Measurements from ENCODE around the gene BUB1B.
"Not testable (repeated sequence)": the region's sequence is repeated elsewhere in the genome, so short reads cannot be mapped to it uniquely, and the experiment has no call there.

The BUB1B gene

DNA sequence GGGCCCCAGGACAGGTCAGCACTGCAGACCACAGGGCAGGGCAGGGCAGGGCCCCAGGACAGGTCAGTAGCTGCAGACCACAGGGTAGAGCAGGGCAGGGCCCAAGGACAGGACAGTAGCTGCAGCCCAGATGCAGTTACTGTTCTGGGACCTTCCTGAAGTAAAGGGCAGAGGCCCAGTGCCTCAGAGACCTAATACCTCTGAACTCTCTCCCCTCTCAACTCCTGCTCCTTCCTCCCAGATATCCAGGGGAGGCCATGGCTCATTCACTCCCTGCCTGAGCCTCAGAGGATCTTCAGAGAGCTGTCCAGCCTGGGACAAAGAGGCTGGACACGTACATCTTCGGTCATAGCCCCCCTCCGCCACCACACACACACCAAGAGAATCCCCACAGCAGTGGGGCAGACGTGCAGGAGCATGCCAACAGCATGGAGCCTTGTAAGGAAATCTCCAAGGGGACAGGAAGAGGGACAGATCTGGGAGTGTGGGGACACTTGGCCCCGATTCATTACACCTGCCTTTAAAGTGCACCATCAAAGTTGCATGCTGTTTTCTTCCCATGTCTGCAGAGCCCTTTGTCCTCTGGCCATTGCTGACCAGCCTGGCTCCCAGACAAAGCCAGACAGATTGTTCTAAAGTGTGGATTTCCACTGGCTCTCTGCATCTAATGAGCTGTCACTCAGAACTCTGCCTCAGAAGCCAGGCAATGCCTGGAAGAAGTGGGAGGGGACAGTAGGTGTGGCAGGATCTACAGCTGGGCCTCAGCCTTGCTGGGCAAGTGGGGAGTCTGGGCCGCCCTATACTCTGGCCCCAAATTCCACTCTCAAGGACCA, 24.2 kb upstream of the BUB1B start:
- DNase-seq, result no peak

DNA sequence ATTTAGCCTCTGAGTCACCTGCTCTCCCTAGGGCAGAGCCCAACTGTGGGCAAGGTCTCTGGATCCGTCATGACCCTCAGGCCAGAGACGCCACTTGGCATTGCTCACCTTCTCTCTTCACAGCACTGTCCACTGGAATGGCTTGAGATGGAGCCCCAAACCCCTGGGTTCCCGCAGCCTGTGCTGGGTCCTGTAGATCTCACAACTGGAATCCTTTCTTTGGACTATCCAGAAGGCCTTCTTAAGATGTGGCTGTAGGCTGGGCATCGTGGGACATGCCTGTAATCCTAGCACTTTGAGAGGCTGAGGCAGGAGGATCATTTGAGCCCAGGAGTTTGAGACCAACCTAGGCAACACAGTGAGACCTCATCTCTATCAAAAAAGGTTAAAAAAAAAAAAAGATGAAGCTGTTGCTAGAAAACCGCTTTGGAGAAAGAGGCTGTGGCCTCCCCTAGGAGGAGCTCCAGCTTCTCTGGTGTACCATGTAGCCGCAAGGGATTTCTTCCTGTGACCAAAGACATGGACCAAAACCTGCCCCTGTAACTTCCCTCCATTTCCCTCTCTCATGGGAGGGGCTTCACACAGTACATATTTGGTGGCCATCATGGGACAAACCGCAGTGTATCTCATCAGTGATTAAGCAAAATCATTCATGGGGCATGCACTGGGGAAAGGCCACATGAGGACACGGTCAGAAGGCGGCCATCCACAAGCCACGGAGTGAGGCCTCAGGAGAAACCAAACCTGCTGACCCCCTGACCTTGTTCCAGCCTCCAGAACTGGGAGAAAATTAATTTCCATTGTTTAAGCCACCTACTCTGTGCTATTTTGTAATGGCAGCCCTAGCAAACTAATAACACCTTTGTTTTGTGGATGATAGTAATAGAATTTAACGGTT, 23.3 kb upstream of the BUB1B start:
- DNase-seq, result no peak

DNA sequence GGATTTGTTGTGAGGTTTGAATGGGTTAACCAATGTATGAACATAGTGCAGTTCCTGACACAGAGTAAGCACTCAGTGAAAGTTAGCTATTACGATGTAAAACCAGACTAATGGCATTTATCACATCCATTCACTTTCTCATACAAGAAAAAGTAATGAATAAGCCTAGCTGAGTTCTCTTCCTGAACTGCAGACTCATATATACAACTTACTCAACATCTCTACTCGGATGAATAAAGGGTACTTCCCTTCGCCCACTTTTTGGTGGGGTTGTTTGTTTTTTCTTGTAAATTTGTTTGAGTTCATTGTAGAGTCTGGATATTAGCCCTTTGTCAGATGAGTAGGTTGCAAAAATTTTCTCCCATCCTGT, 22.7 kb upstream of the BUB1B start:
- not testable (repeated sequence) for DNase-seq

DNA sequence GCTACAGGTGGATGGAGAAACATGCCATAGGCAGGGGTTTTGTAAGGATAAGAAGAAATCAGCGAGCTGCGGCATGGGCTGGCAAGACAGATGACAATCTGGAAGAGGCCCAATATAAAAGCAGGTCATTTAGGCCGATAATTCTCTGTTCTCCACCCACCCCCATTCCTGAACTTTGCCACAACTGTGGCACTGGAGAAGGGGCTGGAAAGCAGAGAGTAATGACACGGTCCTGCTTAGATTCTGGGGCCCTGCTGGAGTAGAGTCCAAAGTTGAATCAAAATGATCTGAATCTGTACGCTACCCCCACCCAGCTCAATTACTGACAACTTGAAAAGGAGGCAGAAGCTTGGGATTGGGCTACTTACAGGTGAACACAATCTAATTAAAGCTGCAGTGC, 18.4 kb upstream of the BUB1B start:
- no peak for DNase-seq

DNA sequence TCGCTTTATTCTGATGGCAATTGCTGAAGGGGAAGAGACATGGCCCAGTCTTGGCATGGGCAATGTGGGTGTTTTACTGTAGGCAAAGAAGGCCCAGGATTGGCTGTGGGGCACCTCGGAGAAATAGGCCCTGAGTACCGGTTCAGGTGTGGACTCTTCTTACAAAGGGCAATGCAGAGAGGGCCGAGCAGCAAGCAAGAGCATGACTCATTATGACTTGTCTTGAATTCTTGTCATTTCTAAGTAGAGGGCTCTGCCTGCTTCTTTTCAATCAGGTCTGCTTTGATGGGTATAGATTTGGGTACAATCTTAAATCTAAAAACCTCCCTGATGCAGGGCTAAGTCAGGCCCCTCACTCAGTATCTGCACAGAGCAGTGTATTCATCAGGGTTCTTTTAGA, 14.8 kb upstream of the BUB1B start:
- DNase-seq, result no peak

DNA sequence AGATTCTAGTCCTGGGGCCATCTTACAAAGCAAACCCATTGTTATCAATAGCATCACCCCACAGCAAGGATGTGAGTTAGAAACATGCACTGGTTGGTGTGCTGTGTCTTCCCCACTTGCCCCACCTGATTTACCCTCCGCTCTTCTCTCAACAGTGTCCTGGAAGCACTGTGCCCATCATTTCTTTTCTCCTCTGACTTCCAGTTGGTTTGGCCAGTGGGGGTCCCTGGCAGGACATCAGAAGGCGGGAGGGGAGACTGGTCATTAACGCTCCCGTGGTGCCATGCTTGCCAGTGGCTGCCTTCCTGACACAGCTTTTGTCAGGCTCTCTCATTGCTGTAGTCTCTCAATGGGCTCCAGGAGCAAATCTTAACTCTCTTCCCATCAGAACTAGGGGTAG, 11.5 kb upstream of the BUB1B start:
- DNase-seq, result no peak

DNA sequence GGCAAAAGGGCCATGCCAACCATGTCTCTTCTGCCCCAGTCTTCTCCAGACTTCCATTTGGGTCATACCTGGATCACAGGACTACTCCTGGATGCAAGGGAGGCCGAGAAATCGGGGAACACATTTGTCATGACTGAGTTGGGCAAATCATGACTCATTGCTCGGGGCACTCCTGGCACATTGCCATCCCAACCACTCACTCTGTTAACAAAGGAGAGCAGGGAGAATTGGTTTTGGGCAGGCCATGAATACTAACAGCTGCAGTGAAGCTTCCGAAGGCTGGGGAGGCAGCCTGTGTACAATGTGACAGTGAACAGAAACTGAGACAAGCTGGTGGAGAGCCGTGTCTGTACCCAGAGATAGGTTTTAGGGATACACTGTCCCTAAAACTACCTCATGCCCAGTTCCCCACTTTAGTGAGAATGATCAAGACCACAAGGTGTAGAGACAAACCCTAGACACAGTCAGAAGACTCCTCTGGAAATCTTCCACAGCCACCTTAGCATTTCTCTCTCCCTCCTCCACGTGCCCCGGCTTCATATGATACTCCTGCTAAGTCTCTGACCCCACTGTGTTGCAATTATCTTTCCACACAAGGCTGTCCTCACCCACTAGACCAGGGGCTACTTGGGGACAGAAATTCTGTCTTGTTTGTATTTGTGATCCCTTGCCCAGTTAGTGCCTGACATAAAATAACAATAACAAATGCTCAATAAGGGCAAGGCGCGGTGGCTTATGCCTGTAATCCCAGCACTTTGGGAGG, 10.5 kb upstream of the BUB1B start:
- DNase-seq, result no peak

DNA sequence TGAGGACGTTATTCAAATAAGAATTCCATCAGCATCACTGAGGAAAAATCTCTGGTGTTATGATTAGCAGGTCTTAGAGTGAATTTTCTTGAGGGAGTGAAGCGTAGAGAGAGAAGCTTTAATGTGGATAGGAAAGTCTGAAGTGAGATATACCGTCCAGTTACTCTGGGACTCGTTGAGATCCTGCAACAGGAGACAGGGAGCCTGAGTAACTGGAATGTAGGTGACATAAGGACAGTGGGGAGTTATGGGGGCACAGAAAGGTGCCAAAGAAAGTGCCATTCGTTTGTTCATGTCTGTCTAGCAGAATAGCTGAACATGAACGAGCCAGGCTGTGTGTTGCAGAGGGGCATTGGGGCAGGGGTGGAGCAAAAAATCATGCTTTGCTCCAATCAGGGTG, 9.4 kb upstream of the BUB1B start:
- DNase-seq, result no peak

DNA sequence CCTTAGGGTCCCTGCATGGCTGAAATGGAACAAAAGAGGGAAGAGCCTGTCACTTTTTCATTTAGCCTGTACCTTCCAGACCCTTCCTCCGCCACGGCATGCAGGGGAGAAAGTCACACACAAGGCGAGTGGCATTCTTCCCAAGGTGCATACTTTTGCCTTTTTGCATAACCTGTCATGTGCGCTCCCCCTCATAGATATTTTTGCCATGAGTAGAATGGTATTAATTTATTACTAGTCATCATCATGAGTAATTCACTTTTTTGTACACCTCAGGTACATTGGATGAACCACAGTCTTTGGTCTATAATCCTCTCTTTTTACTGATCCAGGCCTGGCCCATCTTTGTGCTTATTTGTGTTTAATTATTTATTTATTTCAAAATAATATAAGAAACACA, 8.9 kb upstream of the BUB1B start:
- no peak for DNase-seq

DNA sequence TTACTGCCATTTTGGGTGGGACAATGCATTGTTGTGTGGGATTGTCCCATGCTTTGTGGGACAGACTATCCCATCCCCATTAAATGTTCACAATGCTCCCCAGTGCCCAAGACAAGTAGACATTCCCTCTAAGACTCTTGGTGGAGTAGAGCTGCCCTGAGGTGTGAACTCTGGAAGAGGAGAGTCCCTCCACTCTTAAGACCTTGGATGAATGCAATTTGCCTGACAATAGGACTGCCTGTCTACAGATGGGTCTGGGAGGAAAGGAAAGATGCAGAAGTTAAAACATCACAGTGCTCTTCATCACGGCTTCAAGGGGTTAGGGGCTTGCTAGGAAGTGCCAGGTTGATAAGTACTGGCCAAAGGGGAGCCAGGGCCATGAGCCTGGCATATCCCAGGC, 6.0 kb upstream of the BUB1B start:
- DNase-seq, result not testable (repeated sequence)

DNA sequence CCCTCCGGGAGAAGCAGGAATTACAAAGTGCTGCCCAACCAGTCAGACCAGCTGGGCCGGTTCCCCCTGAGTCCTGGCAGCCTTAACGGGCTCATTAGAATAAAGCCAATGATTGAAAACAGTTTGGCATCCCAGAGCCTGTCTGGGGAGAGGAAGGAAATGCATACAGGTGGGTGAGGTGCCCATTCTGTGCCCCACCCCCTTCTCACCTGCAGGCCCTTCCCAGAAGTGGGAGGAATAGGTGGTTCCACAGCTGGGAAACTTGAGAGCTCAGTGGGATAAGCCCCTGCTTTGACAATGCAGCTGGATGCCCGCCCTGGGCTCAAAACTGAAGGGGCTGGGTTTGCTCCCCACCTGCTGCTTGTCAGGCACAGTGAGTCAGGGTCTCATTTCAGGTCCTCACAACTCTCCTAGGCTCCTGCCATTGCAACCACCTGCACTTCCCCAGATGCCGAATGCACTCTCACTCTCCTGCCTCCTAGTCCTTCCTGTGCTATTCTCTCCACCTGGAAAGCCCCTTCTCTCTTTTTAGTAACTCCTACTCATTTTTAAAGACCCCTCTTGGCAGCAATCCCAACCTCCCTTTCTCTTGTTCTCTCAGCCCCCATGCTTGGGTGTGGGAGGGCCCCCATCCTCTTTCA, 5.5 kb upstream of the BUB1B start:
- DNase-seq, result no peak

DNA sequence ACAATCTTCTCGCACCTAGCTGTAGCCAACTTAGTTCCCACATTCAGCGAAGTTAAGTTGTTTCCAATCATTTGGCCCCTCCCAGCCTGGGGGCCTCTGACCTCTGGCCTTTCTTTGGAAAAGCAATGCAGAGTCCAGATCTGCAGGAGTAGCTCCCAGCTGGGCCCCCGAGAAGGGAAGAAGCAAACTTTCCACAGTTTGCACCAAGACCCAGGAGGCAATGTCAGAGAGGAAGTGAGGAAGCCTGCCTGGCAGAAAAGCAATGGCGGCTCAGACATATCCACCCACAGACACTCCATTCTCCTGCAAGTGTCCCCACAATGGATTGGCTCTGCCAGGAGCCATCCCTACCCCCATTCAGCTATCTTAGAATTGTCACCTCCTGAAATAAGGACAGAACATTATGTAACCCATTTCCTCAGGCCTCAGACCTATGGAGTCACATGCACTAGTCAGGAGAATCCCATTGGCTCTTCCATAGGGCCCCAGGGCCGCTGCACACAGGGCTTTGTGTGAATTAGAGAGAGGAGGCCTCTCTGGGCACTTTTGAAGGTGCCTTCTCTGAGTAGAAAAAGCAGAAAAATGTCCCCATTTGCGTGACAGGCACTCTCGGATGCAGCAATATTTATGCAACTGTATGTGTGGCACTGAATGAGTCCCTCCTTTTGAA, 3.0 kb upstream of the BUB1B start:
- no peak for DNase-seq

DNA sequence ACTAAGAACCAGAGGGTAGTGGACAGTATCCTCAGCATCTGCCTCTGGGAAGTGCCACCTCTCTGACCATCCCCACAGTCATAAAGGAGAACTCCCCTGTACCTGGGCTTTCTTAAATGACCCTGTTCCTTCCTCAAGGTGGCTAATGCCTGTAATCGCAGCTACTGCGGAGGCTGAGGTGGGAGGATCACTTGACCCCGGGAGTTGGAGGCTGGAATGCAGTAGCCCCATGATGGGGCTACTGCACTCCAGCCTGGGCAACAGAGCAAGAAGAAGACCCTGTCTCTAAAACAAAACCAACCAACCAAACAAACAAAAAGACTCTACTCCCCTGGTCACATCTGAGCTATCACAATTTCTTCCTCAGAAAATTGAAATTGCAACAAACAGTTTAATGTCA, 848 bp upstream of the BUB1B start:
- DNase-seq, result no peak

DNA sequence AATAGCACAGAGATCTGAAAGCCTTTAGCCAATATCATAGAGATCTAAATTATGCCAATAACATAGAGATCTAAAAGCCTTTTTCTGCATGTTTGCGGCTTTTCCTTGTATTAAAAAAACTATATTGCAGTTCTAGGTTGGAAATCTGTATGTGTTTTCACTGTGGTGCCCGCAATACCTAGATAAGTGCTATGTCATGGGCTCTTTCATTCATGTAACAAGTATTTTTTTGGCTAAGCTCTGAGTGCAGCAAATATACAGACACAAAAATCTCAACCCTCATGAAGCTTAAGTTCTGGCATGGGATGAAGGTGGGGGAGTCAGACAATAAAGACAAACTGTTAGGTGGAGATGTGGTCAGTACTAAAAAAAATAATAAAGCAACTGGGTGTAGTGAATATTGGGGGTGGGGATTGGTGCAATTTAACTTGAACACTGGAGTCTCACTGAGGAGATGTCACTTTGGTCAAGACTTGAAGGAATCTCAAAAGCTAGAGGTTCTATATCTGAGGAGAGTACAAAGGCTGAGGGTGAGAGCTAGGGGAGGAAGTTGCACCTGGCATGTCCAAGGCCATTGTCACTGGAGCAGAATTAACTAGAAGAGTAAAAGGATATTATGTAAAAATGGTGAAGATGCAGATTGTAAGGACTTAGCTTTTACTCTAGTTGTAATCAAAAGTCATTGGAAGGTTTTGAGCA, 973 bp downstream of the BUB1B start:
- no peak for DNase-seq

DNA sequence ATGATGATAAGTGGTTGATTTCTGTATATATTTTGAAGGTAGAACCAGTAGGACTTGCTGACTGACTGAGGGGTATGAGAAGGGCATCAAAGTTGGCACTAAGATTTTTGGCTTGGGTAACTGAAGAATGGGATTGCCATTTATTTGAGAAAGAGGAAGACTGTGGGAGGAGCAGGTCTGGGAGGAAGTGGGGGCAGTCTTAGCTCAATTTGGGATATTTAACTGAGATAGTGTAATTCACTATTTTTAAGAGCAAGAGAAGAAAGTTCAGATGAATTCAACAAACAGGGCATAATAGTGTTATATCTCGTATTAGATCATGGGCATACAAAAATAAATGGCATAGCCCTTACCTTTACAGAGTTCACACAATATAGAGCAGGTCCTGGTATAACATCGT, 1.7 kb downstream of the BUB1B start:
- no peak for DNase-seq

DNA sequence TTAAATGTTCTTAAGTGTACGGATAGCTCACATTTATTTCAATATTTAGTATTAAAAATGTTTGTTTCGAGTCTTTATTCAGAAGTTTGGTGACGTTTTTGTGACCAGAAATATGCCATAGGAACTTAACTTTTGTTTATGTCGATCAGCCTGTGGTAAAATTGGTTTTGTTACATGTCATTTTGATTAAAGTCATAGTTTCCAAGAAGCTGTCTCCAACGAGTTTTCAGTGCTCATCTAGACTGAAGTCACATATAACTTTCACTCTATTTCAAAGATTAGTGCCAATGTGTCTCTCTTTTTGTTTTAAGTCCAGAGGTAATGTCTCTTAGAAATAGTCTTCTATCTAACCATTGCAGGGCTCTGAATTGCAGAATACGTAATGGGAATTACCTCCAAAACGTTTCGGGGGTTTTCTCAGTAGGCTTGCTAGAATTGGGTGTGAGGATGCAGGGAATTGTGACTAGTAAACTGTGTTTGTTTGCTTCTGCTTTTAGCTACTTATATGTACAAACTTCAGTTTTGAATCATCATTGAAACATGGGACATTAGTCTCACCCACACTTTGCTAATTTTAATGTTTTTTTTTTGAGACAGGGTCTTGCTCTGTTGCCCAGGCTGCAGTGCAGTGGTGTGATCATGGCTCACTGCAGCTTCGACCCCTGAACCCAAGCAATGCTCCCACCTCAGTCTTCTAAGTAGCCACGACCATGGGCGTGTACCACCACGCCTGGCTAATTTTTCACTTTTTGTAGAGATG, 3.0 kb downstream of the BUB1B start:
- no peak for DNase-seq

DNA sequence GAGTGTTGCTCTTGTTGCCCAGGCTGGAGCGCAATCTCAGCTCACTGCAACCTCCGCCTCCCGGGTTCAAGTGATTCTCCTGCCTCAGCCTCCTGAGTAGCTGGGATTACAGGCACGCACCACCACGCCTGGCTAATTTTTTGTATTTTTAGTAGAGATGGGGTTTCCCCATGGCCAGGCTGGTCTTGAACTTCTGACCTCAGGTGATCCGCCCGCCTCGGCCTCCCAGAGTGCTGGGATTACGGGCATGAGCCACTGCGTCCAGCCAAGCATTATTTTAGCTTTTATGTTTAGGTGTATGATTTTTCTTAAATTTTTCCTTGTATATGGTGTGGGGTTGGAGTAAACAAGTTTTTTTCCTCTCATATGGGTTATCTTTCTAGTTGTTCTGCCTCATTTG, 6.5 kb downstream of the BUB1B start:
- DNase-seq, result not testable (repeated sequence)

DNA sequence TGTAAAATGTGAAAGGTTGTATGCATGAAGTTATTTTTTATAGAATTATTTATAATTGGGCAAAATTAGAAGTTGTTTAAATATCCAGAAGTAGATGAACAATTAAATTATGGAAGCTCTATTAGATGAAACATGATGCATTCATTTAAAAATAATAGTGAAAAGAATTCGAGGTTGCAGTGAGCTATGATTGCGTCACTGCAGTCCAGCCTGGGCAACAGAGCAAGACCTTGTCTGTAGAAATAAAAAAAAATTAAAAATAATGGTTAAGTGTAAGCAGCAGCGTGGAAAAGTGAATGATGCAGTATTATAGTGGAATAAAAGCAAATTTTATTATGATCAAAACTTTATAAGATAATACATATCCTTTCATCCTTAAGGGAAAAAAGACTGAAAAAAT, 14.3 kb downstream of the BUB1B start:
- no peak for DNase-seq

DNA sequence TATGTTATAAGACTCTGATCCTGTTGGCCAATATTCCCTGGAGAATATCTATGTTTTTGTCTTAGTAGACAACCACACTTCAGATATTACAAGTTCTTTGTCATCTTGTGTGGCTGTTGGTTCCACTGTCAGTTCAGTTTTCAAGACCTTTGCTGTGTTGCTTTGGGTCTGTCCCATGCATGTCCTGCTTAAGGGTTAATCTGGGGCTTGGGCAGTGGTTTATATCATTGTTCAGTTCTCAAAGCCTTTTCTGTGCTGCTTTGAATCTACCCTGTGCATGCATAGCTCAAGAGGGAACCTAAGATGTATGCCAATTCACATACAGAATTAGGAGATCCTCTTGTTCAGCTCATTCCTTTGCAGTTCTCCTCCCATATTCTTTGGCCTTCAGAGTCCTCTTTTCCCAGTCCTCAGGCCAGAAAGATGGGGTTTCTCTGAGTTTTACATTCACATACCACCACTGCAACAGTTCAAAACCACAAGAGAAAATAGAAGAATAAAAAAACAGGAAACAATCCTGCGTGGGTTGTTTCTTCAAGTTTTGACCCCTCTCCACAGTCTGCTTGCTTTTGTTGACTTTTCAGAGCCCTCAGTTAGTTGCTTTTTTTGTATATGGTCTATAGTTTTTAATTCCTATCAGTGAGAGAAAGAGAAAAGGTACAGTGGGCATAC, 21.6 kb downstream of the BUB1B start:
- no peak for DNase-seq
